ENCODE results near the gene PHF2.
"Not testable (repeated sequence)": the region's sequence is repeated elsewhere in the genome, so short reads cannot be mapped to it uniquely, and the experiment has no call there.

The PHF2 gene

DNA sequence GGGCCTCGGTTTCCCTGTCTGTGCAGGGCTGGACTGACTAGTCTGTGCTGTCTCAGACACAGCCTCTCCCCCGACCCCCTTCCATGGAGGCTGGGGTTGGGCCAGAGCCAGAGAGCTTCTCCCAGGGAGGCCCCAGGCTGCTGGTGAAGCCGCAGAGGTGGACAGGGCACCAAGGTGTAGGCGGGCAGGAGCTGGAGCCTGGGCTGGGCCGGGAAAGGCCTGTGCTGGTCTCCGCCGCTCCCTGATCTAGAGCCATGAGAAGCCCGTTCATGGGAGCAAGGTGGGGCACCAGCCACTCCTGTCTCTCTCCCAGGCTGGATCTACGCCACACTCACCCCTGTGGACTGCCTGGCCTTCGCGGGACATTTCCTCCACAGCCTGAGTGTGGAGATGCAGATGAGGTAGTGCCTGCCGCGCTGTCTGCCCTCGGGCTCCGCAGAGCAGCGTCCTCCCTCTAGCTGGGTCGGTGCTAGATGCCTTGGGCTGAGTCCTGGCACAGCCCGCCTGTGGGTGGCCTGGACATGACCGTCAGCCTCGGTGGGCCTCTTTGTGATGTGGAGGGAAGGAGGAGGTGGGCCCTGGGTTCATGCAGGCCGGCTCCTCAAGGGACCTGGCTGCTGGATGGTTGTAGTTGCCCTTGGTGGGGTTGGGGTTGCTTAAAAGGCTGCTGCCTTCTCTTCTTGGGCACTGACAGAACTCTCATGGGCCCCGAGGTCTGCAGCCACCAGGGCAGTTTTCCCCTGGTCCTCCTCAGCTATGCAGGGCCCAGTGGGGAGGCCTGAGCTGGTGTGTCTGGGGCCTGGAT lies 79.4 kb downstream of the PHF2 start:
- no peak for DNase-seq

DNA sequence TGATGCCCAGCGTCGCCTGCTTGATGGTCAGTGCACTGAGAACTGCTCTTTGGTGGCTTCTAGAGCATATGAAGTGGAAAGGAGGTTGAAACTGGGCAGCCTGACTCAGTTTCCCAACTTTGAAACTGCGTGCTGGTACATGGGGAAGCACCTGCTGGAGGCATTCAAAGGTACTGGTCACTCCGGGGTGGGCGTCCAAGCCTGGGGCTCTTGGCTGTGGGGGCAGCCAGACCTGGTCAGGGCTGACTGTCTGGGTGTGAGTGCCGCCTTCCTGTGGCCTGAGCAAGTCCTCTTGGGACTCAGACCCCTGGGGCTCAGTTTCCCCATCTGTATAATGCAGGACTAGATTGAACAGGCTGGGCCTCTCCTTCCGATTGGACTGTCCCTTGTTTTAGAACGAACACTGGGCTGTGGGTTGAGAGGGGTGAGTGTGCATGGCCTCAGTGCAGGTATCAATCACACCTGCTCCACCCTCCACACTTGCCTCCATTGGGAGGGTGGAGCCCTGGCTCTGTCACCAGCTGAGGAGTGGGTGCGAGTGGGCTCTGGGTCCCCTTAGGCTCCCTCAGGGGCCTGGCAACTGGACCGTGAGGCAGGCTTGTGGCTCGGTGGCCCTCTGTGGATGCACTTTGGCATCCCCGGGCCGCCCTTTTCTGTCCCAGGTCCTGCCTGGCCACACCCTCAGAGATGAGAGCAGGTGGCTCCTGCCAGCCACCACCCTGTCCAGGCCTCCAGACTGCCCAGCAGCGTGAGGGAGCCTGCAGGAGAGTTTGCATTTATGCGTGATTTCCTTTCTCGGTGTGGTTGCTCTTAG lies 80.2 kb downstream of the PHF2 start:
- DNase-seq: no peak

- DNase-seq: no peak
Measured at GRCh38 chr9:93657331-93658111, 81.1 kb downstream of the PHF2 start.

GRCh38 chr9:93658184-93658925 lies 82.0 kb downstream of the PHF2 start:
- DNase-seq: no peak

- no peak for DNase-seq
Measured at GRCh38 chr9:93659044-93659836, 82.9 kb downstream of the PHF2 start.

- no peak for DNase-seq
Measured at GRCh38 chr9:93659837-93660177, 83.4 kb downstream of the PHF2 start.

GRCh38 chr9:93660352-93661046 lies 84.1 kb downstream of the PHF2 start:
- DNase-seq: no peak

DNA sequence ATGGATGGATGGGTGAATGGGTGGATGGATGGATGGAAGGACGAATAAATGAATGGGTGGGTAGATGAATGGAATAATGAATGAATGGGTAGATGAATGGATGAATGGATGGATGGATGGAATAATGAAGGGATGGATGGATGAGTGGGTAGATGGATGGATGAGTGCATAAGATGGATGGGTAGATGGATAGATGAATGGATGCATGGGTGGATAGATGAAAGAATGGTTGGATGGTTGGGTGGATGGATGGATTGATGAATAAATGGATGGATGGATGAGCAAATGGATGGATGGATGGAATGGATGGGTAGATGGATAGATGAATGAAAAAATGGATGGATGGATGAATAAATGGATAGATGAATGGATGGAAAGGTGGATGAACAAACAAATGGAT lies 85.2 kb downstream of the PHF2 start:
- no peak for DNase-seq

DNA sequence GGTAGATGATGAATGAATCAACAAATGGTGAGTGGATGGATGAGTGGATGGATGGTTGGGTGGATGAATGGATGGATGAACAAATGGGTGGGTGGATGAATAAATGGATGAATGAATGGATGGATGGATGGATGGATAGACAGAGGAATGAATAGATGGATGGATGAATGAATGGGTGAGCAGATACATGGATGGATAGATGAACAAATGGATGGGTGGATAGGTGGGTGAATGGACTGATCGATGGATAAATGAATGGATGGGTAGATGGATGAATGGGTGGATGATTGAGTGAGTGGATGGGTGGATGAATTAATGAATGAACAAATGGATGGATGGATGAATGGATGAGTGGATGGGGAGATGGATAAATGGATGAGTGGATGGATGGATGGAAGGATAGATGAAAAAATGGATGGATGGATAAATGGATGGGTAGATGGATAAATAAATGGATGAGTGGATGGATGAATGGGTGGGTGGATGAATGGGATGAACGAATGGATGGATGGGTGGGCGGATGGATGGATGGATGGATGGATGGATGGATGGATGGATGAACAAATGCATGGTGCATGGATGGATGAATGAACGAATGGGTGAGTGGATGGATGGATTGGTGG lies 85.7 kb downstream of the PHF2 start:
- no peak for DNase-seq

DNA sequence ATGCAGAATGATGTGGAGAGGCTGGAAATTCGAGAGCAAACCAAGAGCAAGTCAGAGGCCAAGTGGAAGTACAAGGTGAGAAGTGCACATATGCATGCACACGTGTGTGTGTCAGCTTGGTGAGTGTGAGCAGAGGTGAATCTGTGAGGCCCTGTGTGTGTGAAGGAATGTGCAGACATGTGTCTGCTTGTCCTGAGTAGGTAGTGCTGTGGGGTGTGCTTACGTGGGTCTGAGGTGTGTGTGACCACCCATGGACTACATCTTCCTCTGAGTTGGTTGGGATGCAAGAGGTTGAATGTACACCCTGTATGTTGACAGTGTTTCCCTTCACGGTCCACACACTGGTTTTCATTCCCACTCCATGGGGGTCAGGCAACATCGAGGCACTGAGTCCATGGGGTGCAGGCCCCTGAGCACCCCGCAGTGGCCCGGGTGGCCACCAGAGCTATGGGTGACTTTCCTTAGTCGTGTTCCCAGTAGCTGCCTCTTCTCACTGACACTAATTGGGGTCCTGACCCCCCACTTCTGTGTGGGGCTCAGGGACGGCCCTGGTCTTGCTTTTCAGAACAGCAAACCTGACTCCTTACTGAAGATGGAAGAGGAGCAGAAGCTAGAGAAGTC lies 86.7 kb downstream of the PHF2 start:
- DNase-seq: no peak

- no peak for DNase-seq
Measured at GRCh38 chr9:93663877-93664548, 87.6 kb downstream of the PHF2 start.

- no peak for DNase-seq
Measured at GRCh38 chr9:93664549-93665120, 88.3 kb downstream of the PHF2 start.

DNA sequence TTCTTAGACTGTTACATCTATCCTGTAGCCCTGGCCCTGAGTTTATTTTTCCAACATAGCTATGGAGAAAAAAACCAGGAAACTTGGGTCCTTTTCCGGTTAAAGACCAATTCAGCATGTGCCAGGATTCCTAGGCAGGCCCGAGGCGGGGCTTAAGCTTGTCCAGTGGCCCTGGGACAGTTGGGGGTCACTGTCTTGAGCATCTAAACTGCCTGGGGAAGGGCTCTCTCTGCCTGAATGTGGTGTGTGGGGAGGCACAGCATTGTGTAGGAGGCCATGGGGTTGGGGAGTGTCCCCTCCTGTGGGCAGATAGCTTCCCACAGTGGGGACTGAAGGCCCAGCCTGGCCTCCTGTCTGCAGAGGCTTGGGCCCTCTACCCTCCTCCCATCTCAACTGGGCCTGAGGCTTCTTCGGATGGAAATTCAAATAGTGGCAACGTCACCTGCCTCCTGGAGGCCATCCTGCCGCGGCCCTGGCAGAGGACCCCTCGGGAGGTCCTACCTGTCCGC lies 88.8 kb downstream of the PHF2 start:
- DNase-seq: no peak

DNA sequence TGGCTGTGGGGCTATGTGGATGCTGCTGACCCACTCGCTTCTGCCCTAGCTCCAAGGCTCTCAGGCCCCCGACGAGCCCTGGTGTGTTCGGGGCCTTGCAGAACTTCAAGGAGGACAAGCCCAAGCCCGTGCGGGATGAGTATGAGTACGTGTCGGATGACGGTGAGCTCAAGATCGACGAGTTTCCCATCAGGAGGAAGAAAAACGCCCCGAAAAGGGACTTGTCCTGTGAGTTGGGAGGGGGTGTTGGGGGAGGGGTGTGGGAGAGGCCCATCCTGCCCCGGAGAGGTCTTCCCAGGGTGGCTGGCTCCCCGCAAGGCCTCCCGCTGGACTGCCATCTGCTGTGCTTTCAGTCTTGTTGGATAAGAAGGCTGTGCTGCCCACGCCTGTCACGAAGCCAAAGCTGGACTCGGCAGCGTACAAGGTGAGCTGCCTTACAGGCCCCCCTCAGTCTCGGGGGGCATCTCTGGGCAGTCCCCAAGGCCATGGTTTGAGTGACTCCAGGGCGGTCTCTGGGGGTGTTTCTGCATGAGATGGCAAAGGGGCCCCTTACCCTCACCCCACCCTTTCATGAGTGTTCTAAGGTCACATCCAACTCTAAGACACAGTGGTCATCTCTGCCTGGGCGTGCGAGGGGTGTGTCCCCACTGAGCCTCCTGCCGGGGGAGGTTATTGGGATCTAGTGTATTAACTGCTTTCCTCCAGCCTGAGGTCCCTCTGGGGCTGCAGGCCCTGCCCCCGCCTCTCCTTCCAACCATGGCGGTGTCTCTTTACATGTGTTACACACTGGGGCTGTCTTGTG lies 89.5 kb downstream of the PHF2 start:
- DNase-seq: no peak

DNA sequence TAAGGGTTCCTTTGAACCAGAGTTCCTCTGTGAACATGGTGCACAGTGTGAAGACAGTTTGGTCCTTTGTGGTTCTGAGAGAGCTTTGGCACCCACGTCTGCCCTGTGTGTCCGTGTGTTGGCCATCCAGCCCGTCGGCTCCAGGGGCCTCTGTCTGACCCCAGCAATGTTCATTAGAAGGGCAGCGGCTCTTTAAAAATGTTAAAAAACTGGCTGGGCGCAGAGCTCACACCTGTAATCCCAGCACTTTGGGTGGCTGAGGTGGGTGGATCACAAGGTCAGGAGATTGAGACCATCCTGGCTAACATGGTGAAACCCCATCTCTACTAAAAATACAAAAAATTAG lies 90.0 kb downstream of the PHF2 start:
- DNase-seq: not testable (repeated sequence)

- no peak for DNase-seq
Measured at GRCh38 chr9:93667006-93667405, 90.6 kb downstream of the PHF2 start.

DNA sequence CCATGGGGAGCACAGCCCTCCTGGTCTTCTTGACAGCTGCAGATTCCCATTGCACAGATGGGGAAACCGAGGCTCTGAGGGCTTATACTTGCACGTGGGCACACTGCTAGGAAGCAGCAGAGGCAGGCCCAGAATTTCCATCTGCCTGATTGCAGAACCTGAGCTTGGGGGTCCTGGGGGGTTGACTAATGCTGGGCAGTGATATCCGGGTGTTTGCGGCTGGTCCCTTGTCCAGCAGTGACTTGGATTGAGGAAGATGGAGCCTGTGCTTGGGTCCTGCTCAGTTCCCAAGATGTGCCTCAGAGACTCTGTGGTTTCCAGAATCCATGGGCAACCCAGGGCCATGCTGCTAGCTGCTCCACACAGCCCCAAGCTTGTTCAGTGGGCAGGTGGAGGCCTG lies 91.2 kb downstream of the PHF2 start:
- no peak for DNase-seq

DNA sequence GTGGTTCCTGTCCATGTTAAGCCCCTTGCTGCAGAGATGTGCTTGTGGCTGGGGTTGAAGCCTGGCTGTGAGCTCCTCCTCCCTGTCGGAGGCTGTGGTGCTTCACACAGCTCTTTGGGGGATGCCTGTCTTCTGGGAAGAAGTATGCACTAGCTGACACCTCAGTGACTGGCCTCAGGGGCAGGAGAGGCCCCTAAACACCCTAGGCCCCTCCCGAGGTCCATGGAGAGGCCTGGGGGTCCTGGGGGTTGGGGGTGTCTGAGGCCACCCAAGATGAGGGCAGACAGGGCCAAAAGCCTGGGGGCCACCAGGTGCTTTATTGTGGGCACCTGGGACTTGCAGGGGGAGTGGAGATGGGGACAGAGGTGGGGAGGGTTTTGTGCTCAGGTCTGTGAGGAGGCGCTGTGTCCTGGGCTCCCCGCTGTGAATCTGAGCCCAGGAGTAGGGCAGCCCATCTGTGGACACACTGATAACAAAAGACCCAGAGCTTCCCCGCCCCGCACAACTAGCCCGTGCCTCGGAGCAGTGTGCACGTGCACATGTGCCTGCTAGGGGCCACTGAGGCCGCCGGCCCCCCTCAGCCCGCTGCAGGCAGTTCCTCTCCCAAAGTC lies 92.0 kb downstream of the PHF2 start:
- no peak for DNase-seq

All from NCI-H526 treated with DMSO at 0.1 percent for 48 hours (cell line).